COLO829 (cell line): ENCODE data around the gene TMEM79.
A peak's percentile ranks its signal among the peaks of the same experiment; 100 is the strongest.
"Not testable (repeated sequence)": the region's sequence is repeated elsewhere in the genome, so short reads cannot be mapped to it uniquely, and the experiment has no call there.

Experiments used
- DNase-seq: peaks from one replicate; pipeline ENCODE4 v3.0.0; 2012; ENCODE audit warnings: low spot score

TMEM79 gene

DNA sequence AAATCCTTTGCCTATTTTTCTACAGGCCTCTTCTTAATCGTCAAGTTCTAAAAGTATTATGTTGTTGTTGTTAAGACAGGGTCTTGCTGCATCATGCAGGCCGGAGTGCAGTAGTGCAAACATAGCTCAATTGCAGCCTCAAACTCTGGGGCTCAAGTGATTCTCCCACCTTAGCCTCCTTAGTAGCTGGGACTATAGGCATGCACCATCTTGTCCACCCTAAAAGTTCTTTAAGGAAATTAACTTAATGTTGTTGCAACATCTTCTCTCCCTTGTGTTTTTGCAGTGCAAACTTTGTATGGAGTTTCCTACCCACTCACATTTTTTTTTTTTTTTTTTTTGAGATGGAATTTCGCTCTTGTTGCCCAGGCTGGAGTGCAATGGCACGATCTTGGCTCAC lies 19.1 kb downstream of the TMEM79 start:
- no peak for DNase-seq

- no peak for DNase-seq
Measured at GRCh38 chr1:156305215-156305614, 21.1 kb downstream of the TMEM79 start.

DNA sequence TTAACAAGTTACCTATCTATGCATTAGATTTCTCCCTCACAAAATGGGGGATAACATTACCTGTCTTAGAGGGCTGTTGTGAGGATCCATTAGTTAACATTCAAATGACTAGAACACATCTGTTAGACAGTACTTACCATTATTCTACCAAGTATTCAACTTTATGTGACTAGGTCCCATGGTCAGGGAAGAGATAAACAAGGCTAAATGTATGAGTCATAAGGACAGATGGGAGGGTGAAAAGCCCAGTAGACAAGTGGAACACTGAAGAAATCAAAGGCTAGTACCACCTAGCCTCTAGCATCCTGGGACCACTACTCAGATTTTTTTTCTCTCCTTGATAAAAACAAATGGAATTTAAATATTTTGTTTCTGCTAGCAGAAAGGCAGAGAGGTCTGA lies 24.0 kb downstream of the TMEM79 start:
- DNase-seq, result peak; percentile 79

- no peak for DNase-seq
Measured at GRCh38 chr1:156310962-156311361, 26.8 kb downstream of the TMEM79 start.

DNA sequence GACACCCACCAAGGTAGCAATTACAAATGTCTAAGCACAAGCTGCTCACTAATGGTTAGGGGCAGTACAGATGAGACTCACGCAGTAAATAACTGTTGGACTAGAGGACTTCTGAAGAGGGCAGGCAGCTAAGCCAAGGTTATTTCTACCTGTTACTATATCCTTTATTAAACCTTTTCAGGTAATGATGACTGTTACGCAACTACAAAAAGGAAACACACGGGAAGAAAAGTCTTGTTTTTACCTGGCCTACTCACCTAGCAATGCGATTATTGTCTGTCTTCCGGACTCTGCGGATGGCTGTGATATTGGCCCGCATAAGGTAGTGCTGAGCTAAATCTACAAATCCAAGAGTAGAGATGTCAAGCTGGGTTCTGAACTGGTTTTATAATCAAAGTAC lies 32.8 kb downstream of the TMEM79 start:
- no peak for DNase-seq

DNA sequence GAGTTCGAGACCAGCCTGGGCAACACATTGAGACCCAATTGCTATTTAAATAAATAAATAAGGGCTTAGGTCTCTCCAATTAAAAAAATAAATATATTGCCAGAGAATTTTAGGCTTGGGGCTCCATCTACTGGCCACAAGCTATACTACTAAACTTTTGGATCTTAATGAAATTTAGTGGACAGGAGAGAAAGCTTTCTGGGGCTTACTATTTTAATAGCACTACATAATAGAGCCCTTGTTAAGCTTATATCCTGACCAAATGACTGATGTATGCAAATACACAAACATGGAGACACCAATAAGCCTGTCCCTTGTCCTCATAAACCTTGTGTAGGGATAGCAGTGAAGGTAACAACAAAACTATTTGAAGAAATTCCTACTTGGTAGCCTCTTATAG lies 35.5 kb downstream of the TMEM79 start:
- DNase-seq, result peak; percentile 82

- DNase-seq, result no peak
Measured at GRCh38 chr1:156320560-156320959, 36.4 kb downstream of the TMEM79 start.

DNA sequence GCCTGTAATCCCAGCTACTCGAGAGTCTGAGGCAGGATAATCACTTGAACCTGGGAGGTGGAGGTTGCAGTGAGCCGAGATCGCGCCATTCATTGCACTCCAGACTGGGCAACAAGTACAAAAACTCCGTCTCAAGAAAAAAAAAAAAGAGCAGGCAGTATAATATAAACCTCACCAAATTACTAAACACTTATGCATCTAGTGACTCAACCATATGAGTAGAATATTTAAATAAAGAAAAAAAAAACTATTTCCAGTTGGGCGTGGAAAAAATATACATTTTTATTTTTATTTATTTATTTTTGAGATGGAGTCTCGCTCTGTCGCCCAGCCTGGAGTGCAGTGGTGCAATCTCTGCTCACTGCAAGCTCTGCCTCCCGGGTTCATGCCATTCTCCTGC lies 39.1 kb downstream of the TMEM79 start:
- DNase-seq, result not testable (repeated sequence)

DNA sequence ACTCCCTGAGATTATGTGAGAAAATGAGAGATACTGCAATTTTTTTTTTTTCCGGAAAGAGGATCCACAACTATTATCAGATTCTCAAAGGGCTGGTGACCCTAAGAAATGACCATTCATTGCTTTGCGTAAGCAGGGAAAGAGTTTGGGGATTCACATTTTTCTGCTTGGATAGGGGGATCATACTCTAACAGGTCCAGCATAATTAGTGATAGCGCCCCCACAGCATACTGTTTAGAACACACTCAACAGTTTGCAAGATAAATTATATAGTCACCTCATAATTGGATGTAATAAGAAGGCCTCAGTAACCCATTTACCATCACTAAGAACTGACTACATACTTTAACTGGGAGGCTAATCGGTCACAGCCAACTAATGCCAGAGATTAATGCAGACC lies 52.1 kb downstream of the TMEM79 start:
- no peak for DNase-seq

DNA sequence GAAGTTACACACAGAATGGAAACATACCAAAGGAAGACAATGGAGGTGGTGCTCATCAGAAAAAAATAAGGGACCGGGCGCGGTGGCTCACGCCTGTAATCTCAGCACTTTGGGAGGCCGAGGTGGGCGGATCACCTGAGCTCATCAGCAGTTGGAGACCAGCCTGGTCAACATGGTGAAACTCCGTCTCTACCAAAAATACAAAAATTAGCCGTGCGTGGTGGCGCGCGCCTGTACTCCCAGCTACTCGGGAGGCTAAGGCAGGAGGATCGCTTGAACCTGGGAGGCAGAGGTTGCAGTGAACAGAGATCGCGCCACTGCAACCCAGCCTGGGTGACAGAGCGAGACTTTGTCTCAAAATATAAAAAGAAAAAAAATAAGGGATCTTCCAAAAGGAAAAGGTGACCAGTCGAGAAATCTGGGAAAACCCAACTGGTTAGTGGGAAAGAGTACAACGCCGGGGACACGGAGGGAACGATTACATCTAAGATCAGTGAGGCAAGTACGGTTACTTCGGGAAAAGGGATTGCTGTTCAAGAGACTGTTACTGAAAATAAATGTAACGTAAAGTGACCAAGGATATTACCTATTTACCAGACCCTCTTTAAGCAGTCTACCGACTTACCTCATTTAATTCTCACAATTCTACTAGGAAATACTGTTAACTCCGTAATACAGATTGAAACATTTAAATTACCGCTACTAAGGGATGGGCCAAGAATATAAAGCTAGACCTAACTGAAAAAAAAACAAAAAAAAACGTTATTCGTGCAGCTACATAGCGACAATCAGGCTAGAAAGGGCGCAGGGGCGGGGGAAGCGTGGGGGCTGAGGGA lies 53.1 kb downstream of the TMEM79 start:
- no peak for DNase-seq

- no peak for DNase-seq
Measured at GRCh38 chr1:156337888-156338179, 53.7 kb downstream of the TMEM79 start.

GRCh38 chr1:156338180-156338976 lies 54.3 kb downstream of the TMEM79 start, which contains the start of the genes CCT3 and TSACC:
CCT3 (minus strand) TSS chr1:156338292; CDS start chr1:156338184, 108 bp downstream.
TSACC (plus strand) TSS chr1:156338526; CDS start chr1:156339758, 1,232 bp downstream.
- DNase-seq, result peak; percentile 100
